HL-60 (cell line): ENCODE data around the gene DGLUCY.

ENCODE experiments used
- DNase-seq, 2 experiments: peaks; one replicate each; pipeline ENCODE4 v3.0.0-alpha.2; 2010 to 2020; ENCODE audit warnings: low read depth in 1 of 2, low spot score in 1 of 2
- H3K27ac ChIP-seq: fragments of 250-450 bp; sonication (Bioruptor Pico); replicated peaks from 2 replicates; pipeline ENCODE4 v1.5.1; 2020; ENCODE audit warnings: mild to moderate bottlenecking, moderate library complexity
- H3K27me3 ChIP-seq: fragments of 250-450 bp; sonication (Bioruptor Pico); 2 replicates; pipeline ENCODE4 v1.5.1; 2021; ENCODE audit warnings: mild to moderate bottlenecking, moderate library complexity; ENCODE audit not compliant: insufficient read depth, poor library complexity, severe bottlenecking
- H3K4me3 ChIP-seq: replicated peaks from 2 replicates; pipeline ENCODE4 v1.5.1; 2011; ENCODE audit warnings: mild to moderate bottlenecking, control low read depth, low read length; ENCODE audit not compliant: insufficient read depth
- GABPA ChIP-seq: IDR thresholded peaks from 2 replicates; pipeline ENCODE4 v1.6.1; 2012; ENCODE audit warnings: low read depth
- POLR2AphosphoS5 ChIP-seq: IDR thresholded peaks from 2 replicates; pipeline ENCODE4 v1.6.1; 2012; ENCODE audit warnings: low read depth
- SPI1 ChIP-seq: IDR thresholded peaks from 2 replicates; pipeline ENCODE4 v1.6.1; 2012; ENCODE audit warnings: low read depth, mild to moderate bottlenecking, borderline replicate concordance
- TF ChIP-seq, protein P1 (sequence below): IDR thresholded peaks from 2 replicates; pipeline ENCODE4 v1.6.1; 2012; ENCODE audit warnings: low read depth; ENCODE audit not compliant: insufficient replicate concordance
- TF ChIP-seq, protein P2 (sequence below): IDR thresholded peaks from one replicate; pipeline ENCODE4 v1.5.1; 2011; ENCODE audit warnings: low read length, control low read depth, inconsistent platforms; ENCODE audit not compliant: insufficient read depth

Gene DGLUCY

DNA sequence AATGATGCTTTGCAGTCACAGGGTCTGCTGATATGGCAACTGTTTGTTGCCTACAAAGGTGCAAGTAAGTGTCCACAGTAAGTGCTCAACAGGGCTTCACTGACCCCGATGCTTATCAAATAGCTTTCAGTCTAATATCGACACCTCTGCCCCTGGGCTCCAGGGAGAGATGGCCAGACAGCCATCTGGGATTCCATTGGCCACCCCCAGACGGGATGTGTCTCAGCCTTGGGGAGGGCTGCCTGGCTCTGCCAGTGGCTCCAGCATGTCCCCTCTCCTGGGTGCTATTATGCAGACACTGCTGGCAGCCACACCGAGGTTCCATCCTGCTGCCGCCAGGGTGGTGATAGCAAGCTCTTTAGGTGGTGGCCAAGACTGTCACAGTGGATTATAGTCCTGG is 57.4 kb downstream of the DGLUCY start:
- DNase-seq, result no peak
- TF ChIP-seq, protein P1, sequence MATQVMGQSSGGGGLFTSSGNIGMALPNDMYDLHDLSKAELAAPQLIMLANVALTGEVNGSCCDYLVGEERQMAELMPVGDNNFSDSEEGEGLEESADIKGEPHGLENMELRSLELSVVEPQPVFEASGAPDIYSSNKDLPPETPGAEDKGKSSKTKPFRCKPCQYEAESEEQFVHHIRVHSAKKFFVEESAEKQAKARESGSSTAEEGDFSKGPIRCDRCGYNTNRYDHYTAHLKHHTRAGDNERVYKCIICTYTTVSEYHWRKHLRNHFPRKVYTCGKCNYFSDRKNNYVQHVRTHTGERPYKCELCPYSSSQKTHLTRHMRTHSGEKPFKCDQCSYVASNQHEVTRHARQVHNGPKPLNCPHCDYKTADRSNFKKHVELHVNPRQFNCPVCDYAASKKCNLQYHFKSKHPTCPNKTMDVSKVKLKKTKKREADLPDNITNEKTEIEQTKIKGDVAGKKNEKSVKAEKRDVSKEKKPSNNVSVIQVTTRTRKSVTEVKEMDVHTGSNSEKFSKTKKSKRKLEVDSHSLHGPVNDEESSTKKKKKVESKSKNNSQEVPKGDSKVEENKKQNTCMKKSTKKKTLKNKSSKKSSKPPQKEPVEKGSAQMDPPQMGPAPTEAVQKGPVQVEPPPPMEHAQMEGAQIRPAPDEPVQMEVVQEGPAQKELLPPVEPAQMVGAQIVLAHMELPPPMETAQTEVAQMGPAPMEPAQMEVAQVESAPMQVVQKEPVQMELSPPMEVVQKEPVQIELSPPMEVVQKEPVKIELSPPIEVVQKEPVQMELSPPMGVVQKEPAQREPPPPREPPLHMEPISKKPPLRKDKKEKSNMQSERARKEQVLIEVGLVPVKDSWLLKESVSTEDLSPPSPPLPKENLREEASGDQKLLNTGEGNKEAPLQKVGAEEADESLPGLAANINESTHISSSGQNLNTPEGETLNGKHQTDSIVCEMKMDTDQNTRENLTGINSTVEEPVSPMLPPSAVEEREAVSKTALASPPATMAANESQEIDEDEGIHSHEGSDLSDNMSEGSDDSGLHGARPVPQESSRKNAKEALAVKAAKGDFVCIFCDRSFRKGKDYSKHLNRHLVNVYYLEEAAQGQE, result no peak
- TF ChIP-seq SPI1, result no peak
- no peak for TF ChIP-seq GABPA

DNA sequence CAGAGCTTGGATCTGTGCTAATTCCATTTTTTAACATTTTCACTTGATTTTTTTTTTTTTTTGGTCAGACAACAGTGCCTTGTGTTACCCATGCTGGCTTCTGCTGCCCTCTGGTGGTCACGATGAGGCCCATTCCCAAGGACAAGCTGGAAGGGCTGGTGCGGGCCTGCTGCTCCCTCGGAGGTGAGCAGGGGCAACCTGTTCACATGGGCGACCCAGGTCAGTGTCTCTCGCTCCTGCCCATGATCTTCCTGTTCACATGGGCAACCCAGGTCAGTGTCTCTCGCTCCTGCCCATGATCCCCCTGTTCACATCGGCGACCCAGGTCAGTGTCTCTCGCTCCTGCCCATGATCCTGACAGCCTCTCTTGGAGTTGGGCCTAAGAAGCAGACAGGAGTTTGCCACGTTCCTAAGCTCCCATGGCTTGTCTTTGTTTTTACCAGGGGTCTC is 59.4 kb downstream of the DGLUCY start:
- no peak overlapping the region for H3K4me3 ChIP-seq
- H3K27ac ChIP-seq, result no peak overlapping the region
- H3K27me3 ChIP-seq, result no peaks in the 10 kb centered on the region
- peak; percentile 54 to 82 for DNase-seq
- TF ChIP-seq, protein P2, sequence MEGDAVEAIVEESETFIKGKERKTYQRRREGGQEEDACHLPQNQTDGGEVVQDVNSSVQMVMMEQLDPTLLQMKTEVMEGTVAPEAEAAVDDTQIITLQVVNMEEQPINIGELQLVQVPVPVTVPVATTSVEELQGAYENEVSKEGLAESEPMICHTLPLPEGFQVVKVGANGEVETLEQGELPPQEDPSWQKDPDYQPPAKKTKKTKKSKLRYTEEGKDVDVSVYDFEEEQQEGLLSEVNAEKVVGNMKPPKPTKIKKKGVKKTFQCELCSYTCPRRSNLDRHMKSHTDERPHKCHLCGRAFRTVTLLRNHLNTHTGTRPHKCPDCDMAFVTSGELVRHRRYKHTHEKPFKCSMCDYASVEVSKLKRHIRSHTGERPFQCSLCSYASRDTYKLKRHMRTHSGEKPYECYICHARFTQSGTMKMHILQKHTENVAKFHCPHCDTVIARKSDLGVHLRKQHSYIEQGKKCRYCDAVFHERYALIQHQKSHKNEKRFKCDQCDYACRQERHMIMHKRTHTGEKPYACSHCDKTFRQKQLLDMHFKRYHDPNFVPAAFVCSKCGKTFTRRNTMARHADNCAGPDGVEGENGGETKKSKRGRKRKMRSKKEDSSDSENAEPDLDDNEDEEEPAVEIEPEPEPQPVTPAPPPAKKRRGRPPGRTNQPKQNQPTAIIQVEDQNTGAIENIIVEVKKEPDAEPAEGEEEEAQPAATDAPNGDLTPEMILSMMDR, result peak; percentile 57
- TF ChIP-seq GABPA, result no peak
- TF ChIP-seq, protein P1, result no peak

More for the DNA sequence above, 57.4 kb downstream of the DGLUCY start:
- H3K27me3 ChIP-seq, result no peaks in the 10 kb centered on the region
- H3K27ac ChIP-seq, result no peak overlapping the region
- H3K4me3 ChIP-seq, result no peak overlapping the region

DNA sequence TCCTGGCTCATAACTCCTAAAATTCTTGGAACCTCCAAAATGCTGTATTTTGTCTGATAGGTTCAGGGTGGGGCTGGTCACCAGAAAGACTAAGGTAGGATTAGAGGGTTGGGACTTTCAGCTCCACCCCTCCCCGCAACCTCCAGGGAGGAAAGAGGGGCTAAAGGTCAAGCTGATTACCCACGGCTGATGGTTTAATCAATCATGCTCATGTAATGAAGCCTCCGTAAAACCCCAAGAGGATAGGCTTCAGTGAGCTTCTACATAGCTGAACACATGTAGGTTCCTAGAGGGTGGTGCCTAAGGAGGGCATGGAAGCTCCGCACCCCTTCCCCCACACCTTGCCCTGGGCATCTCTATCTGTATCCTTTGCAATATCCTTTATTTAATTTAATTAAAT is 60.0 kb downstream of the DGLUCY start:
- TF ChIP-seq, protein P2, result no peak
- TF ChIP-seq GABPA (no peak), POLR2AphosphoS5 (no peak), SPI1 (no peak)
- TF ChIP-seq, protein P1, result no peak
- Histone ChIP-seq H3K4me3 (no peak overlapping the region), H3K27ac (no peak overlapping the region), H3K27me3 (no peaks in the 10 kb centered on the region)
- DNase-seq, result no peak
